Tibial artery (tissue), 4 donors: Measurements from ENCODE around the gene IGF2BP1.
"Not testable (repeated sequence)": the region's sequence is repeated elsewhere in the genome, so short reads cannot be mapped to it uniquely, and the experiment has no call there.

Experiments used
- DNase-seq, 2 donors: peaks; one replicate each; pipeline ENCODE4 v3.0.0-alpha.2; 2019
- H3K27ac ChIP-seq, 2 donors: fragments of 200-600 bp; sonication (generic) in 1 of 2; 1 replicate in 1 of 2; 2 replicates in 1 of 2; pipeline ENCODE4 v1.5.1; 2018 to 2019; ENCODE audit warnings: mild to moderate bottlenecking in 1 of 2
- H3K27me3 ChIP-seq, 2 donors: fragments of 200-600 bp; sonication (generic) in 1 of 2; one replicate each; pipeline versions ENCODE4 v1.5.1 to v1.6.0; 2016 to 2019
- H3K36me3 ChIP-seq, 3 donors: fragments of 200-600 bp; sonication (generic) in 2 of 3; one replicate each; pipeline ENCODE4 v1.5.1; 2016 to 2019; ENCODE audit warnings: mild to moderate bottlenecking in 2 of 3
- H3K4me1 ChIP-seq, 4 donors: fragments of 200-600 bp; sonication (generic) in 2 of 4; 1 replicate in 3 of 4; 2 replicates in 1 of 4; pipeline ENCODE4 v1.5.1; 2016 to 2019
- H3K4me3 ChIP-seq, 2 donors: fragments of 200-600 bp; sonication (generic) in 1 of 2; 1 replicate in 1 of 2; 2 replicates in 1 of 2; pipeline ENCODE4 v1.5.1; 2018 to 2019; ENCODE audit warnings: mild to moderate bottlenecking in 2 of 2
- H3K9me3 ChIP-seq, 3 donors: fragments of 200-600 bp; sonication (generic) in 1 of 3; one replicate each; pipeline ENCODE4 v1.5.1; 2016 to 2019
- CTCF ChIP-seq, 2 experiments: fragments of 200-600 bp in 1 of 2; fragments of 450-650 bp in 1 of 2; IDR thresholded peaks; one replicate each; pipeline ENCODE4 v1.5.1; 2017 to 2019; ENCODE audit warnings: antibody characterized with exemption in 2 of 2, mild to moderate bottlenecking in 1 of 2, moderate library complexity in 1 of 2
- intact Hi-C: fragments of 100-400 bp; cut with DNase I; formaldehyde crosslinking; loops from one replicate; pipeline ENCODE4 v1.15.0; 2023; ENCODE audit warnings: low total_unique reads

Gene IGF2BP1

GRCh38 chr17:49022391-49022941 is 25.3 kb downstream of the IGF2BP1 start:
- intact Hi-C loops: no loop called here
- Histone ChIP-seq H3K4me1 (no peaks in the 10 kb centered on the region), H3K9me3 (no peaks in the 10 kb centered on the region), H3K27ac (no peak overlapping the region), H3K27me3 (peaks cover 0 to 42% of the 10 kb centered on the region in 2 donors), H3K36me3 (no peaks in the 10 kb centered on the region), H3K4me3 (no peak overlapping the region)
- no peak for TF ChIP-seq CTCF (IDR thresholded peaks at IDR 0.05)
- DNase-seq: peak in 1 of 2 donors; percentile 31

- H3K4me1 ChIP-seq: no peaks in the 10 kb centered on the region
- no peak overlapping the region for H3K4me3 ChIP-seq
- intact Hi-C loops: no loop called here
- H3K27ac ChIP-seq: no peak overlapping the region
- peaks cover 0 to 29% of the 10 kb centered on the region in 2 donors for H3K27me3 ChIP-seq
- no peaks in the 10 kb centered on the region for H3K36me3 ChIP-seq
- TF ChIP-seq CTCF (IDR thresholded peaks at IDR 0.05): no peak
- no peaks in the 10 kb centered on the region for H3K9me3 ChIP-seq
- DNase-seq: no peak
Measured at GRCh38 chr17:49024523-49024922, 27.3 kb downstream of the IGF2BP1 start.

- peaks cover 0 to 30% of the 10 kb centered on the region in 2 donors for H3K27me3 ChIP-seq
- H3K27ac ChIP-seq, H3K4me1 ChIP-seq, intact Hi-C loops, H3K36me3 ChIP-seq, H3K4me3 ChIP-seq, H3K9me3 ChIP-seq: not testable (repeated sequence)
- DNase-seq: peak in 1 of 2 donors; percentile 11
Measured at GRCh38 chr17:49026447-49026846, 29.3 kb downstream of the IGF2BP1 start.

- no peak overlapping the region for H3K4me3 ChIP-seq
Measured at GRCh38 chr17:49028271-49028670, 31.1 kb downstream of the IGF2BP1 start.

GRCh38 chr17:49029801-49030200 is 32.6 kb downstream of the IGF2BP1 start:
- Histone ChIP-seq H3K9me3 (no peaks in the 10 kb centered on the region), H3K4me1 (no peaks in the 10 kb centered on the region), H3K4me3 (no peak overlapping the region), H3K27me3 (peaks cover 0 to 30% of the 10 kb centered on the region in 2 donors), H3K27ac (no peak overlapping the region), H3K36me3 (no peaks in the 10 kb centered on the region)
- intact Hi-C loops: loop anchor here (5.0 kb wide), 1 partner anchor 222 kb away; no protein-coding TSS in a partner anchor
- TF ChIP-seq CTCF (IDR thresholded peaks at IDR 0.05): no peak
- no peak for DNase-seq

More at GRCh38 chr17:49028271-49028670, 31.1 kb downstream of the IGF2BP1 start:
- Histone ChIP-seq H3K36me3 (no peaks in the 10 kb centered on the region), H3K27me3 (peaks cover 0 to 25% of the 10 kb centered on the region in 2 donors), H3K27ac (no peak overlapping the region), H3K9me3 (no peaks in the 10 kb centered on the region), H3K4me1 (no peaks in the 10 kb centered on the region)
- no peak for DNase-seq
- intact Hi-C loops: no loop called here
- no peak for TF ChIP-seq CTCF (IDR thresholded peaks at IDR 0.05)

GRCh38 chr17:49031965-49032928 is 35.1 kb downstream of the IGF2BP1 start:
- H3K9me3 ChIP-seq: no peaks in the 10 kb centered on the region
- no peak overlapping the region for H3K4me3 ChIP-seq
- H3K36me3 ChIP-seq: no peaks in the 10 kb centered on the region
- peaks cover 0 to 27% of the 10 kb centered on the region in 2 donors for H3K27me3 ChIP-seq
- TF ChIP-seq CTCF (IDR thresholded peaks at IDR 0.05): peak; percentile 49 to 62
- DNase-seq: no peak
- intact Hi-C loops: loop anchor here (5.0 kb wide), 1 partner anchor 225 kb away; no protein-coding TSS in a partner anchor
- H3K4me1 ChIP-seq: peaks cover 0 to 5% (median 2%) of the 10 kb centered on the region in 4 donors
- no peak overlapping the region for H3K27ac ChIP-seq
